ENCODE results near the gene ADAM19.
A peak's percentile ranks its signal among the peaks of the same experiment; 100 is the strongest.

ADAM19 gene

GRCh38 chr5:157511651-157512644 lies 63.6 kb downstream of the ADAM19 start:
- Mint-ChIP-seq H3K9me3 (no peaks in the 10 kb centered on the region), H3K4me3 (peak overlapping the region in 1 of 3 experiments; percentile 12), H3K27me3 (ENCODE audit: low read depth) (no peaks in the 10 kb centered on the region), H3K36me3 (ENCODE audit: low read depth) (peaks cover 29% of the 10 kb centered on the region), H3K4me1 (peaks cover 78% of the 10 kb centered on the region), H3K27ac (peak overlapping the region; percentile 61 to 94 (median 93))
- no peak for TF ChIP-seq CTCF (IDR thresholded peaks at IDR 0.05; ENCODE audit: unreplicated experiment in 3 of 3)

- TF ChIP-seq CTCF (IDR thresholded peaks at IDR 0.05; ENCODE audit: unreplicated experiment in 3 of 3), result no peak
These were observed 64.9 kb downstream of the ADAM19 start for GRCh38 chr5:157510682-157511081.

DNA sequence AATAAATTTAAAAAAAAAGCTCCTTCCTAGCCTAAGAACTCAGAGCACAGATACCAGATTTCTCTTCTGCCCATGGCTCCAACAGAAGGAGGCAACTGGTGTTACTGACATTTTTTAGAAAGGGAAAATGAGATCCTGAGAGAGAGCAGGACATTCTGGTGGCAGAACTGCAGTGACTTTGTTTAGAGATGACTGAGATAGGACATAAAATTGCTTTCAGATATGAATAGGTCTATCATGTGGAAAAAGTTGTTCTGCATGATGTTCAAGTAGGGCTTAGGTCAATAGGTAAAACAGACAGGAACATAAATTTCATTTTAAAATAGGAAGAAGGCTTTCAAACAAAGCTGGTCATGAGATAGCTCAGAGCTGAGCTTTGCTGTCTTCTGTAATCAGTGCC lies 66.0 kb downstream of the ADAM19 start:
- H3K9me3 Mint-ChIP-seq, result no peaks in the 10 kb centered on the region
- peaks cover 65% of the 10 kb centered on the region for H3K4me1 Mint-ChIP-seq
- H3K27ac Mint-ChIP-seq, result peak overlapping the region in 1 of 3 experiments; percentile 16
- peaks cover 45% of the 10 kb centered on the region for H3K36me3 Mint-ChIP-seq (ENCODE audit: low read depth)
- no peak for TF ChIP-seq CTCF (IDR thresholded peaks at IDR 0.05; ENCODE audit: unreplicated experiment in 3 of 3)
- H3K27me3 Mint-ChIP-seq (ENCODE audit: low read depth), result no peaks in the 10 kb centered on the region
- no peak overlapping the region for H3K4me3 Mint-ChIP-seq

More at GRCh38 chr5:157510682-157511081, 64.9 kb downstream of the ADAM19 start:
- H3K4me1 Mint-ChIP-seq, result peaks cover 76% of the 10 kb centered on the region
- peaks cover 41% of the 10 kb centered on the region for H3K36me3 Mint-ChIP-seq (ENCODE audit: low read depth)
- H3K27ac Mint-ChIP-seq, result peak overlapping the region in 2 of 3 experiments; percentile 93 to 94
- H3K27me3 Mint-ChIP-seq (ENCODE audit: low read depth), result no peaks in the 10 kb centered on the region
- no peak overlapping the region for H3K4me3 Mint-ChIP-seq
- no peaks in the 10 kb centered on the region for H3K9me3 Mint-ChIP-seq

GRCh38 chr5:157509093-157509492 lies 66.5 kb downstream of the ADAM19 start:
- Mint-ChIP-seq H3K9me3 (no peaks in the 10 kb centered on the region), H3K4me3 (no peak overlapping the region), H3K27me3 (ENCODE audit: low read depth) (no peaks in the 10 kb centered on the region), H3K4me1 (peaks cover 64% of the 10 kb centered on the region), H3K27ac (peak overlapping the region in 2 of 3 experiments; percentile 16 to 44), H3K36me3 (ENCODE audit: low read depth) (peaks cover 50% of the 10 kb centered on the region)
- no peak for TF ChIP-seq CTCF (IDR thresholded peaks at IDR 0.05; ENCODE audit: unreplicated experiment in 3 of 3)

- TF ChIP-seq CTCF (IDR thresholded peaks at IDR 0.05; ENCODE audit: unreplicated experiment in 3 of 3), result no peak
These were observed 68.4 kb downstream of the ADAM19 start for GRCh38 chr5:157506981-157507780.

More at GRCh38 chr5:157506981-157507780, 68.4 kb downstream of the ADAM19 start:
- Mint-ChIP-seq H3K27ac (peak overlapping the region in 1 of 3 experiments; percentile 72), H3K27me3 (ENCODE audit: low read depth) (peaks cover 3% of the 10 kb centered on the region), H3K9me3 (no peaks in the 10 kb centered on the region), H3K4me3 (no peak overlapping the region), H3K4me1 (peaks cover 50% of the 10 kb centered on the region), H3K36me3 (ENCODE audit: low read depth) (peaks cover 49% of the 10 kb centered on the region)

Data from nephron (organoid).